IPS-18a (cell line): ENCODE measurements around the gene RFPL3.

Experiments used
- H3K27ac ChIP-seq: one replicate; pipeline ENCODE4 v1.5.1; 2013; ENCODE audit warnings: low read length
- H3K27me3 ChIP-seq: one replicate; pipeline ENCODE4 v1.6.1; 2013; ENCODE audit warnings: mild to moderate bottlenecking, low read length; ENCODE audit not compliant: control insufficient read depth, insufficient read depth
- H3K36me3 ChIP-seq: one replicate; pipeline ENCODE4 v1.6.1; 2013; ENCODE audit warnings: low read depth, low read length; ENCODE audit not compliant: control insufficient read depth
- H3K4me1 ChIP-seq: one replicate; pipeline ENCODE4 v1.6.1; 2013; ENCODE audit warnings: low read depth, low read length; ENCODE audit not compliant: control insufficient read depth
- H3K4me3 ChIP-seq: one replicate; pipeline ENCODE4 v1.5.1; 2013; ENCODE audit warnings: low read length
- H3K9ac ChIP-seq: one replicate; pipeline ENCODE4 v1.6.1; 2013; ENCODE audit warnings: mild to moderate bottlenecking, low read length, moderate library complexity
- H3K9me3 ChIP-seq: one replicate; pipeline ENCODE4 v1.6.1; 2013; ENCODE audit warnings: low read depth, low read length; ENCODE audit not compliant: control insufficient read depth

RFPL3 gene

DNA sequence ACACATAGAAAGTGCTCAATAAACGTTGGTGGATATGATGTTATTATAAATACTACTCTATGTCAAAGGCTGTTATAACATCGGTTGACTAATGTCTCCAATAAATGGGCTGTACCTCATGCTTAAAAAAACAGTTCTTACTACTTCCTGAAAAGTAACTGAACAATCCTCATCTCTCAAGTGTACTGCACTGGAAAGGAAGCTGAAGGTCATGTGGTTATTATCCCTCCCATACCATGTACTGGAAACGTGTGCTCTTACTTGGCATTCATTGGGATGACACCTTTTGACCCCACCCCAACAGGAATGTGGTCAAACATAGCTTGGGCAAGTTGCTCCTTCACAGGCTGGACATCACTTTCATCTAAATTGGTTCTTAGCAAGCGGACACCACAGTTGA lies 43.8 kb downstream of the RFPL3 start:
- Histone ChIP-seq H3K4me3 (no peak overlapping the region), H3K27ac (no peak overlapping the region), H3K9ac (no peak overlapping the region), H3K9me3 (no peaks in the 10 kb centered on the region), H3K36me3 (peaks cover 81% of the 10 kb centered on the region), H3K27me3 (no peaks in the 10 kb centered on the region), H3K4me1 (no peaks in the 10 kb centered on the region)

DNA sequence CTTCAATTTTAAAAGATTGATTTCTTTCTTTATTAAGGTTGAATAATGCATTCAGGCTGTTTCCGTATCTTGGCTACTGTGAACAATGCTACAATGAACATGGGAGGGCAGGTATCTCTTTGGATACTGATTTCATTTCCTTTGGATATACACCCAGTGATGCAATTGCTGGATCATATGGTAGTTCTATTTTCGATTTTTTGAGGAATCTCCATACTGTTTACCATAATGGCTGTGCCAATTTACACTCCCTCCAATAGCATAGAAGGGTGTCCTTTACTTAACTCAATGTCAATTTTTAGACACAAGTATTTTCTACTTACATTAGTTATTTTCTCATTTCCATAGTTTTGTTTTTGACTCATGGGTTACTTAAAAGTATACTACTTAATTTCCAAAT lies 46.4 kb downstream of the RFPL3 start:
- H3K9me3 ChIP-seq, result no peaks in the 10 kb centered on the region
- H3K4me3 ChIP-seq, result no peak overlapping the region
- H3K27me3 ChIP-seq, result no peaks in the 10 kb centered on the region
- H3K36me3 ChIP-seq, result peaks cover 78% of the 10 kb centered on the region
- H3K9ac ChIP-seq, result no peak overlapping the region
- no peaks in the 10 kb centered on the region for H3K4me1 ChIP-seq
- H3K27ac ChIP-seq, result no peak overlapping the region

DNA sequence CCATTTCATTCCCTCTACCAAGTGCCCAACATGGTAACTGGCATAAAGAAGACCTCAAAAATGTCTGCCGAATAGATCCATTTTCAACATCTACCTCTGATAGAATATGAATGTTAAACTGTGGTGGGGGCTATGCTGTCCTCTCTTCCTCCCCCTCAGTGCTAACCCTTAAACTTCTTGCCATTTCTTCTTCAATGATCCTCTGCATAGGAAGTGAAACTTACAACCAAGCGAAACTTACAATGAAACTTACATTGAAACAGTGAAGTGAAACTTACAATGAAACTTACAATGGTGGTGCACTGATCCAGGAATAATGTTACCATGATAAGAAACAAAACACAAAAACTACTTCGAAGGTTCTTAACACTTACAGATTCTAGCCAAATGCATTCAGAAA lies 49.6 kb downstream of the RFPL3 start:
- H3K27me3 ChIP-seq, result no peaks in the 10 kb centered on the region
- no peak overlapping the region for H3K9ac ChIP-seq
- H3K4me1 ChIP-seq, result peaks cover 2% of the 10 kb centered on the region
- no peaks in the 10 kb centered on the region for H3K9me3 ChIP-seq
- peaks cover 51% of the 10 kb centered on the region for H3K36me3 ChIP-seq
- H3K4me3 ChIP-seq, result no peak overlapping the region
- no peak overlapping the region for H3K27ac ChIP-seq

DNA sequence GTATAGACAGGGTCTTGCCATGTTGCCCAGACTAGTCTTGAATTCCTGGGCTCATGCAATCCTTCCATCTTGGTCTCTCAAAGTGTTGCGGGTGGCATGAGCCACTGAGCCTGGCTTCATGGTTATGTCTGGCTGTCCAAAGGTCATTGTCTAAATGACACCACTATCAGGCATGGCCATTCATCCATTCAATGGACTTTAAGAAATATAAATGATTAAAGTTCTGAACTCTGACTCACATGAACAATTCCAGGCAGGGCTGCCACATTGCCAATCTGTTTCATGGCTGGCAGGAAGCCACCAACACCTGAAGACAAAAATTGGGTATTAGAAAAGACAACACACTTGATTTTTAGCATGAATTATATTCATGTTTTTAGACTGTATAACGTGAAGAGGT lies 50.3 kb downstream of the RFPL3 start:
- H3K27ac ChIP-seq, result no peak overlapping the region
- H3K4me3 ChIP-seq, result no peak overlapping the region
- H3K9me3 ChIP-seq, result no peaks in the 10 kb centered on the region
- H3K9ac ChIP-seq, result no peak overlapping the region
- H3K36me3 ChIP-seq, result peaks cover 51% of the 10 kb centered on the region
- peaks cover 3% of the 10 kb centered on the region for H3K4me1 ChIP-seq
- H3K27me3 ChIP-seq, result no peaks in the 10 kb centered on the region

DNA sequence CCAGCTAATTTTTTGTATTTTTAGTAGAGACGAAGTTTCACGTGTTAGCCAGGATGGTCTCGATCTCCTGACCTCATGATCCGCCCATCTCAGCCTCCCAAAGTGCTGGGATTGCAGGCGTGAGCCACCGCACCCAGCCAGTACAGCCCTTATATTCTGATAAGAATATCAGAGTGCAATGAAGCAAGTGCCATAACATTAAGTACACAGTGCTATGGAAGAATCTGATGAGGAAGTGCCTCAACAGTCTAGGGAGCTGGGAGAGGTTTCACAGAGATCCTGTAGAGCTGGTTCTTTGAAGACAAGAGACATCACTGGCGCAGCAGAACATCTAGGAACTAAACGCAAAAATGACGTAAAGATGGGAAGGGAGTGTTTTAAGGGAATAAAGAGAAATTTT lies 52.3 kb downstream of the RFPL3 start:
- no peak overlapping the region for H3K27ac ChIP-seq
- H3K27me3 ChIP-seq, result no peaks in the 10 kb centered on the region
- peaks cover 40% of the 10 kb centered on the region for H3K36me3 ChIP-seq
- H3K9ac ChIP-seq, result no peak overlapping the region
- H3K9me3 ChIP-seq, result no peaks in the 10 kb centered on the region
- peaks cover 3% of the 10 kb centered on the region for H3K4me1 ChIP-seq
- H3K4me3 ChIP-seq, result no peak overlapping the region

DNA sequence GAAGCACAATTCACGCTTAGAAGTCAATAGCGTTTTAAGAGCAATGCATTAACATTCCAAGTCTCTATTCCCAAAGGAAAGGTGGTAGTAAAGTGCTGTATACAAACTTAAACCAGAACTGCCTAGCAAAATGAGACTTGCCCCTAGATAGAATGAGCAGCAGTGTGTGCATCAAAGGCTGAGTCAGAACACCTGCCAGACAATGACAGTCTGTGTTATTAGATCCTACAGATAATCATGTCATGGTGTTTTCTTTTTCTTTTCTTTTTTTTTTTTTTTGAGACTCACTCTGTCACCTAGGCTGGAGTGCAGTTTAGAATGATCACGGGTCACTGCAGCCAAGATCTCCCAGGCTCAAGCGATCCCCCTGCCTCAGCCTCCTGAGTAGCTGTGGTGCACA lies 52.8 kb downstream of the RFPL3 start:
- peaks cover 3% of the 10 kb centered on the region for H3K4me1 ChIP-seq
- no peaks in the 10 kb centered on the region for H3K27me3 ChIP-seq
- H3K9ac ChIP-seq, result no peak overlapping the region
- H3K4me3 ChIP-seq, result peak overlapping the region; percentile 94
- peaks cover 35% of the 10 kb centered on the region for H3K36me3 ChIP-seq
- H3K27ac ChIP-seq, result no peak overlapping the region
- H3K9me3 ChIP-seq, result no peaks in the 10 kb centered on the region
